ENCODE results near the gene C15orf61.

Gene C15orf61

GRCh38 chr15:67542420-67543347, 21.8 kb downstream of the C15orf61 start, which contains the start of gene MAP2K5:
Gene MAP2K5 (plus strand): TSS chr15:67542703. CDS start chr15:67543336, 633 bp downstream.
- TF ChIP-seq, protein P1, sequence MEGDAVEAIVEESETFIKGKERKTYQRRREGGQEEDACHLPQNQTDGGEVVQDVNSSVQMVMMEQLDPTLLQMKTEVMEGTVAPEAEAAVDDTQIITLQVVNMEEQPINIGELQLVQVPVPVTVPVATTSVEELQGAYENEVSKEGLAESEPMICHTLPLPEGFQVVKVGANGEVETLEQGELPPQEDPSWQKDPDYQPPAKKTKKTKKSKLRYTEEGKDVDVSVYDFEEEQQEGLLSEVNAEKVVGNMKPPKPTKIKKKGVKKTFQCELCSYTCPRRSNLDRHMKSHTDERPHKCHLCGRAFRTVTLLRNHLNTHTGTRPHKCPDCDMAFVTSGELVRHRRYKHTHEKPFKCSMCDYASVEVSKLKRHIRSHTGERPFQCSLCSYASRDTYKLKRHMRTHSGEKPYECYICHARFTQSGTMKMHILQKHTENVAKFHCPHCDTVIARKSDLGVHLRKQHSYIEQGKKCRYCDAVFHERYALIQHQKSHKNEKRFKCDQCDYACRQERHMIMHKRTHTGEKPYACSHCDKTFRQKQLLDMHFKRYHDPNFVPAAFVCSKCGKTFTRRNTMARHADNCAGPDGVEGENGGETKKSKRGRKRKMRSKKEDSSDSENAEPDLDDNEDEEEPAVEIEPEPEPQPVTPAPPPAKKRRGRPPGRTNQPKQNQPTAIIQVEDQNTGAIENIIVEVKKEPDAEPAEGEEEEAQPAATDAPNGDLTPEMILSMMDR (IDR thresholded peaks at IDR 0.05; ENCODE audit: low read depth, low read length, missing control alignments), result no peak
- no peak for DNase-seq (ENCODE audit: low read depth)
- peak within 1 kb of the TSS; percentile 89 for H3K4me3 ChIP-seq (ENCODE audit: low read depth, low read length)

- no peak for DNase-seq (ENCODE audit: low read depth)
- TF ChIP-seq, protein P1 (IDR thresholded peaks at IDR 0.05; ENCODE audit: low read depth, low read length, missing control alignments), result no peak
- H3K4me3 ChIP-seq (ENCODE audit: low read depth, low read length), result peak overlapping the region; percentile 89
Measured at GRCh38 chr15:67543348-67543718, 22.4 kb downstream of the C15orf61 start.

- TF ChIP-seq, protein P1 (IDR thresholded peaks at IDR 0.05; ENCODE audit: low read depth, low read length, missing control alignments), result no peak
- no peak for DNase-seq (ENCODE audit: low read depth)
- H3K4me3 ChIP-seq (ENCODE audit: low read depth, low read length), result no peak overlapping the region
Measured at GRCh38 chr15:67544475-67544874, 23.5 kb downstream of the C15orf61 start.

DNA sequence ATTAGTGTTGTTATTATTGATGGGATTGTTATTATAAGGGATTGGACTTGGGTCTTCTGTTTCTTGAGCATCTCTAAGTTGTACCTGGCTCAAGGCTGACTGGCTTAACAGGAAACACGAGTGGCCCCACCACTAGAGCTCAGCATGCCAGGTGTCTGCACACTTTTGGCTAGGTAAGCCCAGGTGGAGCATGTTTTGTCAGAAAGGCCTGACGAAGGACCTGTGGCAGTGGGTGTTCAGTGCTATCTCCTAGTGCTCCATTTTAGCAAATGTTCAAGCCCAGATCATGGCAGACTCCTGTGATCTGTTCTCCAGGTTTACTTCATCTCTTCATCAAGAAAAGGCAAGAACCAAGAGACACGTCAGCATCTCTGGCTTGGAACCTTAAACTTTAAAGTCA, 24.9 kb downstream of the C15orf61 start:
- H3K4me3 ChIP-seq (ENCODE audit: low read depth, low read length), result no peak overlapping the region
- no peak for DNase-seq (ENCODE audit: low read depth)
- TF ChIP-seq, protein P1 (IDR thresholded peaks at IDR 0.05; ENCODE audit: low read depth, low read length, missing control alignments), result no peak

DNA sequence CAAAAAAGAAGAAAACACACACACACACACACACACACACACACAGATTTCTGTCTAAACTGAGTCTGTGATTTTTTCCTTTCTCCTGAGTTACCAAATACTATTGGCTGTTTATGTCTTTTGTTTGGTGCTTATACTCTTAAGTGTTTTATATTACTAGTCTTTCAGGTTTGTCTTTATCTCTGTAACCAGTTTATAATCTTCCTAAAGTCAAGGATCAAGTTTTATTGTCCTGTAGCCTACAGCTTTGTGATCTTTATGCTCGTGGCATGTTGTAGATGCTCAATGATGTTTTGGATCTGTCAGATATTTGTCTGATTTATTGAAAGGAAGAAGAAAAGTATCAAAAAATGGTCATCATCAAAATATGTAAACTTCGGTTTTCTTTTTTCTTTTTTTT, 26.1 kb downstream of the C15orf61 start:
- TF ChIP-seq, protein P1 (IDR thresholded peaks at IDR 0.05; ENCODE audit: low read depth, low read length, missing control alignments), result no peak
- no peak overlapping the region for H3K4me3 ChIP-seq (ENCODE audit: low read depth, low read length)
- no peak for DNase-seq (ENCODE audit: low read depth)

DNA sequence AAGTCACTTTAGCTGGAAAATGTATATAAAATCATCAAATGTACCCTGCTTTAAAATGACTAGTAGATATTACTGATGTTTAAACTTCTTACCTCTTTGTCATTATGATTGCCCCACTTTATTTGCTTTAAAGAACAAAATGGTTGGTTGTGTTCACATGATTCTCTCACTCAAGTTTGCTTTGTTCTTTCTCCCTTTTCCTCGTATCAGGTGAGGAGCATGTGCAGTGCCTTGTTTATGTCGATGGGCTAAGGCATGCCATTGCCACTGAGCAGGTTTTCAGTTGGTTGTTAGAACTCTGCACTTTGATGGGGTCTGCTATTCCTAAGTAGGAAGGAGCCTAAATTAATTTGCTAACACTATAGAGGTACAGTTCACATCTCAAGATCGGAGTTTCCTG, 26.9 kb downstream of the C15orf61 start:
- no peak for DNase-seq (ENCODE audit: low read depth)
- TF ChIP-seq, protein P1 (IDR thresholded peaks at IDR 0.05; ENCODE audit: low read depth, low read length, missing control alignments), result no peak
- H3K4me3 ChIP-seq (ENCODE audit: low read depth, low read length), result no peak overlapping the region
